A673 (cell line): ENCODE measurements around the gene FBXL7. TPM values are rescaled to one million over a fixed set of nuclear protein-coding genes. Genes with fewer than 3 reads are reported as not detected.

ENCODE experiments used
- BruUV-seq: library from RNA; stranded (reverse); fragments of 400-500 nt; replicated peaks from 2 replicates; lab custom pipeline; 2021; lab: Mats Ljungman, UMichigan
- CTCF ChIA-PET: fragments of 300-600 bp; sonication (Branson Sonifier 250); formaldehyde crosslinking; loops from one replicate; lab custom pipeline; 2022; ENCODE audit warnings: antibody characterized with exemption; lab: Charles Lee
- POLR2A ChIA-PET: fragments of 300-600 bp; sonication (Branson Sonifier 250); formaldehyde crosslinking; loops from one replicate; lab custom pipeline; 2022; ENCODE audit warnings: antibody characterized with exemption; ENCODE audit not compliant: low non-redundant PET; lab: Charles Lee
- DNase-seq: peaks from one replicate; pipeline ENCODE4 v3.0.0-alpha.2; 2015; ENCODE audit warnings: low spot score
- H3K27ac ChIP-seq: fragments of 200-600 bp; sonication (generic); 2 replicates; pipeline ENCODE4 v1.5.1; 2016; ENCODE audit warnings: mixed run types, low read depth, mild to moderate bottlenecking, mixed read lengths, antibody characterized with exemption, low read length; ENCODE audit not compliant: poor library complexity, severe bottlenecking
- H3K27me3 ChIP-seq: fragments of 200-600 bp; sonication (generic); replicated peaks from 2 replicates; pipeline ENCODE4 v1.6.1; 2017; ENCODE audit warnings: mixed run types, low read depth, mild to moderate bottlenecking, mixed read lengths, antibody characterized with exemption, low read length; ENCODE audit not compliant: insufficient read depth, poor library complexity
- H3K36me3 ChIP-seq: fragments of 200-600 bp; sonication (generic); 2 replicates; pipeline ENCODE4 v1.6.1; 2016; ENCODE audit warnings: mixed run types, mild to moderate bottlenecking, mixed read lengths, antibody characterized with exemption, low read length; ENCODE audit not compliant: insufficient read depth, poor library complexity, severe bottlenecking
- H3K4me1 ChIP-seq: fragments of 200-600 bp; sonication (generic); 2 replicates; pipeline ENCODE4 v1.6.1; 2017; ENCODE audit warnings: mixed run types, mild to moderate bottlenecking, mixed read lengths, antibody characterized with exemption, low read length; ENCODE audit not compliant: insufficient read depth, poor library complexity, severe bottlenecking
- H3K4me3 ChIP-seq: fragments of 200-600 bp; sonication (generic); 2 replicates; pipeline ENCODE4 v1.5.1; 2016; ENCODE audit warnings: low read depth, mixed run types, mild to moderate bottlenecking, mixed read lengths, low read length; ENCODE audit not compliant: poor library complexity, severe bottlenecking
- H3K9me3 ChIP-seq: fragments of 200-600 bp; sonication (generic); 2 replicates; pipeline ENCODE4 v1.6.1; 2016; ENCODE audit warnings: mixed run types, low read depth, mild to moderate bottlenecking, mixed read lengths, antibody characterized with exemption, low read length; ENCODE audit not compliant: poor library complexity, severe bottlenecking
- EZH2 ChIP-seq: fragments of 200-600 bp; sonication (generic); IDR thresholded peaks from 2 replicates; pipeline ENCODE4 v1.6.1; 2017; ENCODE audit warnings: borderline replicate concordance, low read depth, mild to moderate bottlenecking, mixed read lengths, antibody characterized with exemption, low read length; ENCODE audit not compliant: poor library complexity, severe bottlenecking
- intact Hi-C: fragments of 100-400 bp; cut with micrococcal nuclease; formaldehyde crosslinking; loops from one replicate; pipeline ENCODE4 v1.10.0; 2022; ENCODE audit not compliant: unreplicated experiment
- total RNA-seq: library from RNA; stranded (reverse); gene quantifications from 2 replicates; pipeline ENCODE4 v1.2.3, GENCODE V29; 2021
- TF ChIP-seq, protein P1 (sequence below): fragments of 300-800, 200-600 bp; sonication (generic); conservative IDR thresholded peaks from 2 replicates; pipeline ENCODE4 v1.5.1; 2017; ENCODE audit warnings: low read depth, mild to moderate bottlenecking, antibody characterized with exemption, low read length, moderate library complexity, mixed read lengths

FBXL7 gene
- total RNA-seq, 1 experiment from 2014 or later: 5.9 TPM

GRCh38 chr5:15539951-15540350 lies 40.0 kb downstream of the FBXL7 start:
- Histone ChIP-seq H3K36me3 (no peaks in the 10 kb centered on the region), H3K27ac (no peak overlapping the region), H3K27me3 (no peaks in the 10 kb centered on the region), H3K9me3 (peaks cover 3% of the 10 kb centered on the region), H3K4me1 (no peaks in the 10 kb centered on the region), H3K4me3 (no peak overlapping the region)
- intact Hi-C loops: no loop called here
- DNase-seq: no peak
- ChIA-PET CTCF (no interaction called here), POLR2A (no interaction called here)
- TF ChIP-seq EZH2: no peak
- TF ChIP-seq, protein P1, sequence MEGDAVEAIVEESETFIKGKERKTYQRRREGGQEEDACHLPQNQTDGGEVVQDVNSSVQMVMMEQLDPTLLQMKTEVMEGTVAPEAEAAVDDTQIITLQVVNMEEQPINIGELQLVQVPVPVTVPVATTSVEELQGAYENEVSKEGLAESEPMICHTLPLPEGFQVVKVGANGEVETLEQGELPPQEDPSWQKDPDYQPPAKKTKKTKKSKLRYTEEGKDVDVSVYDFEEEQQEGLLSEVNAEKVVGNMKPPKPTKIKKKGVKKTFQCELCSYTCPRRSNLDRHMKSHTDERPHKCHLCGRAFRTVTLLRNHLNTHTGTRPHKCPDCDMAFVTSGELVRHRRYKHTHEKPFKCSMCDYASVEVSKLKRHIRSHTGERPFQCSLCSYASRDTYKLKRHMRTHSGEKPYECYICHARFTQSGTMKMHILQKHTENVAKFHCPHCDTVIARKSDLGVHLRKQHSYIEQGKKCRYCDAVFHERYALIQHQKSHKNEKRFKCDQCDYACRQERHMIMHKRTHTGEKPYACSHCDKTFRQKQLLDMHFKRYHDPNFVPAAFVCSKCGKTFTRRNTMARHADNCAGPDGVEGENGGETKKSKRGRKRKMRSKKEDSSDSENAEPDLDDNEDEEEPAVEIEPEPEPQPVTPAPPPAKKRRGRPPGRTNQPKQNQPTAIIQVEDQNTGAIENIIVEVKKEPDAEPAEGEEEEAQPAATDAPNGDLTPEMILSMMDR: no peak
- no TSS peak for BruUV-seq

GRCh38 chr5:15544039-15544438 lies 44.1 kb downstream of the FBXL7 start:
- Histone ChIP-seq H3K36me3 (no peaks in the 10 kb centered on the region), H3K9me3 (peaks cover 3% of the 10 kb centered on the region), H3K4me1 (no peaks in the 10 kb centered on the region), H3K27ac (no peak overlapping the region), H3K27me3 (no peaks in the 10 kb centered on the region), H3K4me3 (no peak overlapping the region)
- no peak for DNase-seq
- no TSS peak for BruUV-seq
- TF ChIP-seq, protein P1: no peak
- TF ChIP-seq EZH2: no peak
- ChIA-PET POLR2A (no interaction called here), CTCF (no interaction called here)
- intact Hi-C loops: no loop called here

DNA sequence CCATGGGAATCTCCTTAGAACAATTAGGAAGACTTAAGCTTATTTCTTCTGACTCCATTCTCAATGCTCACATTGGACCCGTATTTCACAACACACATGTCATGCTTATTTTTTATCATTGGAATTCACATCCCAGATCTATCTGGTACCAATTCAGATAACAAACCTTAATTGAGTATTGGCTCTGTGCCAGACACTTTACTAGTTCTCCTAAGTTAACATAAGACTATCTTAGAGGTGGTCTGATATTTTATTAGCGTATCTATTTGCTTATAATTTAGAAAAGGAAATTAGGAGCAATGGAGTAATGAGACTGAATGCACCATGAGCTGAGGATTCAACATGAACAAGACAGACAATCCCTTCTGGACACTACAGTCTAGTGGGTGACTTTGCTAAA lies 45.1 kb downstream of the FBXL7 start:
- no TSS peak for BruUV-seq
- TF ChIP-seq EZH2: no peak
- TF ChIP-seq, protein P1: no peak
- POLR2A ChIA-PET: no interaction called here
- intact Hi-C loops: no loop called here
- Histone ChIP-seq H3K36me3 (no peaks in the 10 kb centered on the region), H3K27me3 (no peaks in the 10 kb centered on the region), H3K4me1 (no peaks in the 10 kb centered on the region), H3K4me3 (no peak overlapping the region), H3K27ac (no peak overlapping the region), H3K9me3 (peaks cover 3% of the 10 kb centered on the region)
- no peak for DNase-seq
- CTCF ChIA-PET: no interaction called here
